WTC11 (cell line): Measurements from ENCODE around the gene SMAP2.
"Not testable (repeated sequence)": the region's sequence is repeated elsewhere in the genome, so short reads cannot be mapped to it uniquely, and the experiment has no call there.

Source experiments
- ATF2 ChIP-seq: sonication (generic); formaldehyde crosslinking; IDR thresholded peaks from 2 replicates; pipeline ENCODE4 v1.8.1; 2022; ENCODE audit warnings: low read depth, missing genetic modification reagents, borderline replicate concordance
- ATF3 ChIP-seq: sonication (generic); formaldehyde crosslinking; conservative IDR thresholded peaks from 2 replicates; pipeline ENCODE4 v1.8.1; 2022; ENCODE audit warnings: mild to moderate bottlenecking, missing genetic modification reagents
- CREB1 ChIP-seq: sonication (generic); formaldehyde crosslinking; IDR thresholded peaks from 2 replicates; pipeline ENCODE4 v1.8.0; 2023; ENCODE audit warnings: mild to moderate bottlenecking, missing genetic modification reagents
- CTCF ChIP-seq: fragments of 200-600 bp; IDR thresholded peaks from 2 replicates; pipeline ENCODE4 v1.8.0; 2022; ENCODE audit warnings: antibody characterized with exemption
- E2F1 ChIP-seq: sonication (generic); formaldehyde crosslinking; IDR thresholded peaks from 2 replicates; pipeline ENCODE4 v1.8.0; 2022; ENCODE audit warnings: mild to moderate bottlenecking, missing genetic modification reagents
- MAX ChIP-seq: sonication (generic); formaldehyde crosslinking; IDR thresholded peaks from 2 replicates; pipeline ENCODE4 v1.8.0; 2022; ENCODE audit warnings: mild to moderate bottlenecking, missing genetic modification reagents
- NR2C2 ChIP-seq: sonication (generic); formaldehyde crosslinking; IDR thresholded peaks from 2 replicates; pipeline ENCODE4 v1.8.0; 2022; ENCODE audit warnings: mild to moderate bottlenecking, missing genetic modification reagents
- TCF7 ChIP-seq: sonication (generic); formaldehyde crosslinking; IDR thresholded peaks from 2 replicates; pipeline ENCODE4 v1.8.0; 2022; ENCODE audit warnings: mild to moderate bottlenecking, low read depth, missing genetic modification reagents, moderate library complexity
- TEAD4 ChIP-seq: sonication (generic); formaldehyde crosslinking; IDR thresholded peaks from 2 replicates; pipeline ENCODE4 v1.8.0; 2022; ENCODE audit warnings: mild to moderate bottlenecking, missing genetic modification reagents
- USF2 ChIP-seq: sonication (generic); formaldehyde crosslinking; IDR thresholded peaks from 2 replicates; pipeline ENCODE4 v1.8.1; 2023; ENCODE audit warnings: mild to moderate bottlenecking, missing genetic modification reagents, moderate library complexity
- ZMAT4 ChIP-seq: fragments of 250-450 bp; sonication (Bioruptor Pico); IDR thresholded peaks from 2 replicates; pipeline ENCODE4 v1.9.0; 2021; ENCODE audit warnings: mild to moderate bottlenecking
- ZNF121 ChIP-seq: sonication (generic); formaldehyde crosslinking; IDR thresholded peaks from 2 replicates; pipeline ENCODE4 v1.8.0; 2023; ENCODE audit warnings: missing genetic modification reagents
- ZNF232 ChIP-seq: sonication (generic); formaldehyde crosslinking; IDR thresholded peaks from 2 replicates; pipeline ENCODE4 v1.8.0; 2022; ENCODE audit warnings: mild to moderate bottlenecking, missing genetic modification reagents
- ZSCAN18 ChIP-seq: fragments of 250-450 bp; sonication (Bioruptor Pico); IDR thresholded peaks from 2 replicates; pipeline ENCODE4 v2.1.2; 2022; ENCODE audit warnings: mild to moderate bottlenecking, moderate library complexity

GRCh38 chr1:40388456-40389321 lies 15.2 kb downstream of the SMAP2 start:
- TF ChIP-seq E2F1 (CRISPR knock-in tag); ZMAT4 (CRISPR knock-in tag); CTCF; USF2 (CRISPR knock-in tag); ATF3 (CRISPR knock-in tag); TEAD4; TCF7; NR2C2 (CRISPR knock-in tag); CREB1 (CRISPR knock-in tag); MAX (CRISPR knock-in tag); ZNF232 (CRISPR knock-in tag); ATF2 (CRISPR knock-in tag); ZSCAN18 (CRISPR knock-in tag); ZNF121 (CRISPR knock-in tag): not testable (repeated sequence)
